Measurements from ENCODE around the gene CYTH4. TPM values are rescaled to one million over a fixed set of nuclear protein-coding genes. Genes with fewer than 3 reads are reported as not detected.

CYTH4 gene
- total and polyA plus RNA-seq, 2 donors (not counting 3 experiments of a cell fraction or from before 2014, with no cell fraction given), result 0.06 TPM; not detected in 1

GRCh38 chr22:37259540-37260029, 22.7 kb upstream of the CYTH4 start:
- dilution Hi-C loops (cut with MboI; ENCODE audit: extremely low pct_ligation_motif_present, low sequenced_read_pairs), result no loop called here
- peak; percentile 92 for FAIRE-seq
- no TSS peak for BruUV-seq (replicated peaks)

More at GRCh38 chr22:37259540-37260029, 22.7 kb upstream of the CYTH4 start:
- CTCF ChIA-PET, result interaction anchor here (0.6 to 4.2 kb wide), 42 partner anchors 9 to 502 kb away, joined by 3 to 83 read pairs (median 4); partner anchors contain the start of gene RAC2
- intact Hi-C loops (cut with micrococcal nuclease), result loop anchor here (2.0 kb wide), 2 partner anchors 61 to 181 kb away; no protein-coding TSS in a partner anchor
- POLR2A ChIA-PET, result no interaction called here
- H4K20me1 ChIP-seq (replicated peaks; ENCODE audit: control insufficient read depth, extremely low read depth, insufficient read depth, low read length), result no peaks in the 10 kb centered on the region
- TF ChIP-seq JUN (IDR thresholded peaks at IDR 0.05; ENCODE audit: borderline replicate concordance, insufficient read depth, insufficient read length, low read depth), result no peak
- no peak for TF ChIP-seq MYC (IDR thresholded peaks at IDR 0.05; ENCODE audit: low read depth, low read length)
- no peak for TF ChIP-seq POLR2A (IDR thresholded peaks at IDR 0.05; ENCODE audit: low read depth, low read length)
- no peak for TF ChIP-seq GATA2 (IDR thresholded peaks at IDR 0.05; ENCODE audit: insufficient read depth, insufficient read length, low read depth, low read length)
- TF ChIP-seq MAX (IDR thresholded peaks at IDR 0.05; ENCODE audit: insufficient read depth, insufficient read length), result no peak
- no peak for TF ChIP-seq EZH2 (IDR thresholded peaks at IDR 0.05; ENCODE audit: borderline replicate concordance, low read depth, low read length, severe bottlenecking)
- peak; percentile 56 to 71 for TF ChIP-seq CTCF (IDR thresholded peaks at IDR 0.05; ENCODE audit: extremely low read depth in 1 of 2, insufficient read depth in 1 of 2, low read depth in 1 of 2, low read length in 2 of 2)
- H3K4me3 ChIP-seq (replicated peaks in 1 of 3; ENCODE audit: insufficient read depth in 1 of 3, low read depth in 1 of 3, low read length in 3 of 3), result no peak overlapping the region
- H3K27ac ChIP-seq (ENCODE audit: insufficient read depth, low read depth, low read length), result no peak overlapping the region
- peak overlapping the region; percentile 18 for H3K9ac ChIP-seq (replicated peaks; ENCODE audit: extremely low read depth, insufficient read depth, low read length)
- no peaks in the 10 kb centered on the region for H3K36me3 ChIP-seq (ENCODE audit: control insufficient read depth in 2 of 2, extremely low read depth in 1 of 2, insufficient read depth in 2 of 2, low read length in 2 of 2)
- peak overlapping the region; percentile 67 for H3K4me2 ChIP-seq (ENCODE audit: insufficient read depth, low read length)
- no peaks in the 10 kb centered on the region for H3K79me2 ChIP-seq (ENCODE audit: control insufficient read depth, insufficient read depth, low read length)
- no peaks in the 10 kb centered on the region for H3K9me1 ChIP-seq (replicated peaks; ENCODE audit: control insufficient read depth, extremely low read depth, insufficient read depth, low read length)
- peaks cover 6% of the 10 kb centered on the region for H3K9me3 ChIP-seq (replicated peaks; ENCODE audit: control insufficient read depth, insufficient read depth, low read length)
- peak; percentile 60 for DNase-seq (ENCODE audit: low read depth, low spot score)
- H2AFZ ChIP-seq (ENCODE audit: low read depth, low read length), result peak overlapping the region; percentile 95
- peaks cover 23% of the 10 kb centered on the region for H3K4me1 ChIP-seq (ENCODE audit: control insufficient read depth, extremely low read depth, insufficient read depth, low read length)
- no peaks in the 10 kb centered on the region for H3K27me3 ChIP-seq (ENCODE audit: control insufficient read depth in 2 of 2, insufficient read depth in 2 of 2, low read length in 2 of 2)

Measured in endothelial cell of umbilical vein (primary cell).